Brain microvascular endothelial cell (primary cell): ENCODE results near the gene SLC37A4.

Experiments
- DNase-seq: peaks from one replicate; pipeline ENCODE4 v3.0.0-alpha.2; 2020
- H3K27ac ChIP-seq: fragments of 250-450 bp; sonication (Bioruptor Pico); 2 replicates; pipeline ENCODE4 v1.5.1; 2020; ENCODE audit warnings: mild to moderate bottlenecking, moderate library complexity
- H3K27me3 ChIP-seq: fragments of 250-450 bp; sonication (Bioruptor Pico); replicated peaks from 2 replicates; pipeline ENCODE4 v1.5.1; 2020; ENCODE audit warnings: mild to moderate bottlenecking
- H3K36me3 ChIP-seq: fragments of 250-450 bp; sonication (Bioruptor Pico); replicated peaks from 2 replicates; pipeline ENCODE4 v1.5.1; 2020; ENCODE audit warnings: mild to moderate bottlenecking
- H3K4me3 ChIP-seq: 2 replicates; pipeline ENCODE4 v1.5.1; 2011; ENCODE audit warnings: low read depth, mild to moderate bottlenecking, control low read depth, low read length, moderate library complexity
- in situ Hi-C: cut with HindIII; loops from 2 replicates; pipeline ENCODE4 v1.10.0; 2017; ENCODE audit warnings: low sequenced_read_pairs, low pct_ligation_motif_present
- TF ChIP-seq, protein P1 (sequence below): IDR thresholded peaks from 2 replicates; pipeline ENCODE4 v1.5.1; 2011; ENCODE audit warnings: low read depth, mild to moderate bottlenecking, moderate library complexity, low read length, control low read depth, inconsistent platforms; ENCODE audit errors: missing control alignments

Gene SLC37A4

DNA sequence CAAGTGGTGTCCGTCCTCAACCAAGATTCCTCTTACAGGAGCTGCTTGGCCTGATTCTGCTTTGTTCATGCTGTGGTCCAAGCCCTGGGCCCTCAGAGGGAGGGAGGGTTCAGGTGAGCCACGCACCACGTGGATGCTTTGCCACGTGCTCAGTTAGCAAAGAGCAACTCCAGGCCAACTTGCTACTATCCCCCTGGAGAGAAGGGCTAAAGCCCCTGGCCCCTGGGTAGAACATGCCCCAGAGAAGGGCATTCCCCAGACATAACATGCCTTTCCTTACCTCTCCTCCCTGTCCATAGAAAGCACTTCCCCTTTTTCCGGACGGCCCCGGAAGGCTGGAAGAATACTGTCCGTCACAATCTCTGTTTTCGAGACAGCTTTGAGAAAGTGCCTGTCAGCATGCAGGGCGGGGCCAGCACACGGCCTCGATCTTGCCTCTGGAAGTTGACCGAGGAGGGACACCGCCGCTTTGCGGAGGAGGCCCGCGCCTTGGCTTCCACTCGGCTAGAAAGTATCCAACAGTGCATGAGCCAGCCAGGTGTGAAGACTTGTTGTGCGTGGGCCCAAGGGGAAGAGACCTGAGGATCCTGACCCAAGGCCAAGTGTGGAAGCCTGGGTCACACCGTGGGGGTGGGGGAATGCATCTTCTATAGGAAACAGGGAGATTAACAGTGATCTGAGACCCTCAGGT lies 50.3 kb downstream of the SLC37A4 start:
- Histone ChIP-seq H3K27ac (no peak overlapping the region), H3K4me3 (no peak overlapping the region), H3K36me3 (no peaks in the 10 kb centered on the region), H3K27me3 (no peaks in the 10 kb centered on the region)
- TF ChIP-seq, protein P1, sequence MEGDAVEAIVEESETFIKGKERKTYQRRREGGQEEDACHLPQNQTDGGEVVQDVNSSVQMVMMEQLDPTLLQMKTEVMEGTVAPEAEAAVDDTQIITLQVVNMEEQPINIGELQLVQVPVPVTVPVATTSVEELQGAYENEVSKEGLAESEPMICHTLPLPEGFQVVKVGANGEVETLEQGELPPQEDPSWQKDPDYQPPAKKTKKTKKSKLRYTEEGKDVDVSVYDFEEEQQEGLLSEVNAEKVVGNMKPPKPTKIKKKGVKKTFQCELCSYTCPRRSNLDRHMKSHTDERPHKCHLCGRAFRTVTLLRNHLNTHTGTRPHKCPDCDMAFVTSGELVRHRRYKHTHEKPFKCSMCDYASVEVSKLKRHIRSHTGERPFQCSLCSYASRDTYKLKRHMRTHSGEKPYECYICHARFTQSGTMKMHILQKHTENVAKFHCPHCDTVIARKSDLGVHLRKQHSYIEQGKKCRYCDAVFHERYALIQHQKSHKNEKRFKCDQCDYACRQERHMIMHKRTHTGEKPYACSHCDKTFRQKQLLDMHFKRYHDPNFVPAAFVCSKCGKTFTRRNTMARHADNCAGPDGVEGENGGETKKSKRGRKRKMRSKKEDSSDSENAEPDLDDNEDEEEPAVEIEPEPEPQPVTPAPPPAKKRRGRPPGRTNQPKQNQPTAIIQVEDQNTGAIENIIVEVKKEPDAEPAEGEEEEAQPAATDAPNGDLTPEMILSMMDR, result no peak
- in situ Hi-C loops, result no loop called here
- DNase-seq, result no peak

DNA sequence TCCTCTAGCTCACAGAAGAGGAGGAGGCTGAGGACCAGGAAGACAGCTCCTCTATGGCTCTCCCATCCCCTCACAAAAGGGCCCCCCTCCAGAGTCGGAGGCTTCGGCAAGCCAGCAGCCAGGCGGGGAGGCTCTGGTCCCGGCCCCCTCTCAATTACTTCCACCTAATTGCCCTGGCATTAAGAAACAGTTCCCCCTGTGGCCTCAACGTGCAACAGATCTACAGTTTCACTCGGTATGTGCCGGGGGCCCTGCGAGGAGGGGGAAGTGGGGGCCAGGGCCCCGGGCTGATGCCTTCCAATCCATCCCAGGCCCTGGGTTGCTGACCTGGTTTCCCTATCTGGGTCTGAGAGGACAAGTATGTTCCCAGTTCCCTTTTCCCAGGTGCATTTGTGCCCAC lies 51.2 kb downstream of the SLC37A4 start:
- no peak for DNase-seq
- Histone ChIP-seq H3K4me3 (no peak overlapping the region), H3K36me3 (no peaks in the 10 kb centered on the region), H3K27ac (no peak overlapping the region), H3K27me3 (no peaks in the 10 kb centered on the region)
- in situ Hi-C loops, result no loop called here
- TF ChIP-seq, protein P1, result peak; percentile 9

- no peaks in the 10 kb centered on the region for H3K36me3 ChIP-seq
- H3K4me3 ChIP-seq, result no peak overlapping the region
- no peak for DNase-seq
- H3K27me3 ChIP-seq, result no peaks in the 10 kb centered on the region
- H3K27ac ChIP-seq, result no peak overlapping the region
- in situ Hi-C loops, result no loop called here
- TF ChIP-seq, protein P1, result no peak
These were observed 54.6 kb downstream of the SLC37A4 start for GRCh38 chr11:118975771-118976709.
